Ishikawa (cell line): ENCODE data around the gene ABTB2.

ENCODE experiments used
- CEBPB ChIP-seq: IDR thresholded peaks from 2 replicates; pipeline ENCODE4 v1.6.1; 2012
- CREB1 ChIP-seq: IDR thresholded peaks from 2 replicates; pipeline ENCODE4 v1.6.1; 2012; ENCODE audit warnings: low read depth
- EGR1 ChIP-seq: IDR thresholded peaks from 2 replicates; pipeline ENCODE4 v1.6.1; 2012
- EP300 ChIP-seq: IDR thresholded peaks from 2 replicates; pipeline ENCODE4 v1.6.1; 2012; ENCODE audit warnings: borderline replicate concordance
- FOXM1 ChIP-seq: IDR thresholded peaks from 2 replicates; pipeline ENCODE4 v1.6.1; 2012; ENCODE audit warnings: low read depth, borderline replicate concordance
- NFIC ChIP-seq: IDR thresholded peaks from 2 replicates; pipeline ENCODE4 v1.6.1; 2012
- RAD21 ChIP-seq: IDR thresholded peaks from 2 replicates; pipeline ENCODE4 v1.6.1; 2012; ENCODE audit warnings: low read depth
- TAF1 ChIP-seq: IDR thresholded peaks from 2 replicates; pipeline ENCODE4 v1.6.1; 2012; ENCODE audit warnings: low read depth, mild to moderate bottlenecking
- TCF12 ChIP-seq: IDR thresholded peaks from 2 replicates; pipeline ENCODE4 v1.6.1; 2012; ENCODE audit warnings: low read depth
- TEAD4 ChIP-seq: IDR thresholded peaks from 2 replicates; pipeline ENCODE4 v1.6.1; 2012
- YY1 ChIP-seq: IDR thresholded peaks from 2 replicates; pipeline ENCODE4 v1.6.1; 2012; ENCODE audit warnings: low read depth
- ZBTB7A ChIP-seq: IDR thresholded peaks from 2 replicates; pipeline ENCODE4 v1.6.1; 2012; ENCODE audit warnings: low read depth
- TF ChIP-seq, protein P1 (sequence below): IDR thresholded peaks from 2 replicates; pipeline ENCODE4 v1.6.1; 2012
- TF ChIP-seq, protein P2 (sequence below): IDR thresholded peaks from 2 replicates; pipeline ENCODE4 v1.6.1; 2012
- TF ChIP-seq, protein P3 (sequence below): IDR thresholded peaks from 2 replicates; pipeline ENCODE4 v1.6.1; 2012; ENCODE audit warnings: low read depth, mild to moderate bottlenecking

The ABTB2 gene

DNA sequence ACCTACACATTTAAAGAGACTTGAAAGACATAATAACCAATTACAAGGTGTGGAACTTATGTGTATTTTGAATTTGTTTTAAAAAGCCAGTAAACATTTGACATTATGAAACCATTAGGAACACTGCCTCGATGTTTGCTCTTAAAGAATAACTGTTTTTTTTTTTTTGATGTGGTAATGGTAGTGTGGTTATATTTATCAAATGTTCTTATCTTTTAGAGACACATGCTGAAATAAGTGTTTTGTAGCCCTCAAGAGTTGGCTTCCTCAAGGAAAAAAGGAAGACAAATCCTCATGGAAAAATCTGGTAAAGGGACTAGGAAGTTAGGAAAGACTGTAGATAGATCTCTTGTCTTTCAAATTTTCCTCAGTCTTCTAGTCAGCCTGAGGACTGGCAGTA lies 2.2 kb upstream of the ABTB2 start:
- no peak for TF ChIP-seq RAD21
- no peak for TF ChIP-seq CEBPB
- TF ChIP-seq, protein P1, sequence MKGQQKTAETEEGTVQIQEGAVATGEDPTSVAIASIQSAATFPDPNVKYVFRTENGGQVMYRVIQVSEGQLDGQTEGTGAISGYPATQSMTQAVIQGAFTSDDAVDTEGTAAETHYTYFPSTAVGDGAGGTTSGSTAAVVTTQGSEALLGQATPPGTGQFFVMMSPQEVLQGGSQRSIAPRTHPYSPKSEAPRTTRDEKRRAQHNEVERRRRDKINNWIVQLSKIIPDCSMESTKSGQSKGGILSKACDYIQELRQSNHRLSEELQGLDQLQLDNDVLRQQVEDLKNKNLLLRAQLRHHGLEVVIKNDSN, result no peak
- TF ChIP-seq FOXM1, result no peak
- TF ChIP-seq NFIC, result no peak
- no peak for TF ChIP-seq TCF12
- TF ChIP-seq TEAD4, result no peak
- no peak for TF ChIP-seq EGR1
- TF ChIP-seq CREB1, result no peak
- no peak for TF ChIP-seq EP300
- no peak for TF ChIP-seq ZBTB7A
- no peak for TF ChIP-seq TAF1
- TF ChIP-seq, protein P2, sequence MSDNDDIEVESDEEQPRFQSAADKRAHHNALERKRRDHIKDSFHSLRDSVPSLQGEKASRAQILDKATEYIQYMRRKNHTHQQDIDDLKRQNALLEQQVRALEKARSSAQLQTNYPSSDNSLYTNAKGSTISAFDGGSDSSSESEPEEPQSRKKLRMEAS, result no peak
- TF ChIP-seq YY1, result no peak

- TF ChIP-seq CREB1, result no peak
- no peak for TF ChIP-seq CEBPB
- TF ChIP-seq ZBTB7A, result no peak
- no peak for TF ChIP-seq TCF12
- no peak for TF ChIP-seq EGR1
- TF ChIP-seq EP300, result no peak
- TF ChIP-seq YY1, result no peak
- TF ChIP-seq, protein P3, sequence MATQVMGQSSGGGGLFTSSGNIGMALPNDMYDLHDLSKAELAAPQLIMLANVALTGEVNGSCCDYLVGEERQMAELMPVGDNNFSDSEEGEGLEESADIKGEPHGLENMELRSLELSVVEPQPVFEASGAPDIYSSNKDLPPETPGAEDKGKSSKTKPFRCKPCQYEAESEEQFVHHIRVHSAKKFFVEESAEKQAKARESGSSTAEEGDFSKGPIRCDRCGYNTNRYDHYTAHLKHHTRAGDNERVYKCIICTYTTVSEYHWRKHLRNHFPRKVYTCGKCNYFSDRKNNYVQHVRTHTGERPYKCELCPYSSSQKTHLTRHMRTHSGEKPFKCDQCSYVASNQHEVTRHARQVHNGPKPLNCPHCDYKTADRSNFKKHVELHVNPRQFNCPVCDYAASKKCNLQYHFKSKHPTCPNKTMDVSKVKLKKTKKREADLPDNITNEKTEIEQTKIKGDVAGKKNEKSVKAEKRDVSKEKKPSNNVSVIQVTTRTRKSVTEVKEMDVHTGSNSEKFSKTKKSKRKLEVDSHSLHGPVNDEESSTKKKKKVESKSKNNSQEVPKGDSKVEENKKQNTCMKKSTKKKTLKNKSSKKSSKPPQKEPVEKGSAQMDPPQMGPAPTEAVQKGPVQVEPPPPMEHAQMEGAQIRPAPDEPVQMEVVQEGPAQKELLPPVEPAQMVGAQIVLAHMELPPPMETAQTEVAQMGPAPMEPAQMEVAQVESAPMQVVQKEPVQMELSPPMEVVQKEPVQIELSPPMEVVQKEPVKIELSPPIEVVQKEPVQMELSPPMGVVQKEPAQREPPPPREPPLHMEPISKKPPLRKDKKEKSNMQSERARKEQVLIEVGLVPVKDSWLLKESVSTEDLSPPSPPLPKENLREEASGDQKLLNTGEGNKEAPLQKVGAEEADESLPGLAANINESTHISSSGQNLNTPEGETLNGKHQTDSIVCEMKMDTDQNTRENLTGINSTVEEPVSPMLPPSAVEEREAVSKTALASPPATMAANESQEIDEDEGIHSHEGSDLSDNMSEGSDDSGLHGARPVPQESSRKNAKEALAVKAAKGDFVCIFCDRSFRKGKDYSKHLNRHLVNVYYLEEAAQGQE, result no peak
These were observed 1.7 kb upstream of the ABTB2 start for GRCh38 chr11:34359548-34359891.

DNA sequence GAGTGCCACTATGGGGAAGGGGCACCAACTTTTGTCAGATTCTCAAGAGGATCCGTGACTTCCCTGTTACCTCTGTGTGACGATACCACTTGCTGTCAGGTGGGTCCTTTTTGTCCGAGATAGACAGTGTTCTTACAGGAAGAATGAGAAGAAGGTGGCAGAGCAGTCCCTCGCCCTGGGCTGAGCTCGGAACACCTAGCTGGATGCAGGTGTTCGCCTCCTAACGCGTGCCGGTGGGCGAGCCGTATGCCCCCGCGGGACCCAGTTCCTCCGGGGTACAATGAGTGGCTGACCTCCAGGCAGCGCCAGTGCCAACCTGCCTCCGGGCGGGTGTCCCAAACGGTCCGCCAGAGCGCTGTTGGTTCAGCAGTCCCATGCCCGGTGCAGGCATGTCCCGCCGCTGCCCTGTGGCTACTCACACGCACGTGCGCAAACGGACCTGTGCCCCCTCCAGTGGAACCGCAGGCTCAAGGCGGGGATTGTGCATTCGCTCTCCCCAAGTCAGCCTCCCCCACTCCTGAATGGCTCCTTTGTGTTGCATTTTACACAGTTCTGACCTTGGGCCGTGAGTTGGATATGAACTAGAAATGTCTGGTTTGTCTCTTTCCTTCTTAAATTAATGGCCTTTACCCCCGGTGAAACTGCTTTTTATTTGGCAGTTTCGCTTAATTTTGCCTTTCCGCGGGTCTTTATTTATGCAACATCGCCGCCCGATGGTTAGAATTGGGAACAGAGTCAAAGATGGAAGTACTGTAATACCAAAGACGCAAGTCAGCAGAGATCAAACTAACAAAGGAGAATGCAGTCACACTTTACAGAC lies 1.1 kb upstream of the ABTB2 start:
- TF ChIP-seq FOXM1 (peak; percentile 38; the same call in 1 of the 2 replicates), YY1 (no peak), EGR1 (no peak), EP300 (no peak), TEAD4 (no peak), TAF1 (no peak), ZBTB7A (no peak), NFIC (no peak), CEBPB (no peak), TCF12 (no peak), CREB1 (no peak), RAD21 (peak; percentile 94)
- TF ChIP-seq, protein P3, result no peak
- TF ChIP-seq, protein P2, result peak; percentile 91

GRCh38 chr11:34358258-34358727 lies 483 bp upstream of the ABTB2 start:
- TF ChIP-seq CEBPB (no peak), TEAD4 (0 out of 2 replicates have a peak, but pooled peaks have one; percentile 20), EGR1 (no peak), TCF12 (0 out of 2 replicates have a peak, but pooled peaks have one; percentile 0), YY1 (no peak), TAF1 (0 out of 2 replicates have a peak, but pooled peaks have one; percentile 29), RAD21 (no peak), ZBTB7A (no peak)

DNA sequence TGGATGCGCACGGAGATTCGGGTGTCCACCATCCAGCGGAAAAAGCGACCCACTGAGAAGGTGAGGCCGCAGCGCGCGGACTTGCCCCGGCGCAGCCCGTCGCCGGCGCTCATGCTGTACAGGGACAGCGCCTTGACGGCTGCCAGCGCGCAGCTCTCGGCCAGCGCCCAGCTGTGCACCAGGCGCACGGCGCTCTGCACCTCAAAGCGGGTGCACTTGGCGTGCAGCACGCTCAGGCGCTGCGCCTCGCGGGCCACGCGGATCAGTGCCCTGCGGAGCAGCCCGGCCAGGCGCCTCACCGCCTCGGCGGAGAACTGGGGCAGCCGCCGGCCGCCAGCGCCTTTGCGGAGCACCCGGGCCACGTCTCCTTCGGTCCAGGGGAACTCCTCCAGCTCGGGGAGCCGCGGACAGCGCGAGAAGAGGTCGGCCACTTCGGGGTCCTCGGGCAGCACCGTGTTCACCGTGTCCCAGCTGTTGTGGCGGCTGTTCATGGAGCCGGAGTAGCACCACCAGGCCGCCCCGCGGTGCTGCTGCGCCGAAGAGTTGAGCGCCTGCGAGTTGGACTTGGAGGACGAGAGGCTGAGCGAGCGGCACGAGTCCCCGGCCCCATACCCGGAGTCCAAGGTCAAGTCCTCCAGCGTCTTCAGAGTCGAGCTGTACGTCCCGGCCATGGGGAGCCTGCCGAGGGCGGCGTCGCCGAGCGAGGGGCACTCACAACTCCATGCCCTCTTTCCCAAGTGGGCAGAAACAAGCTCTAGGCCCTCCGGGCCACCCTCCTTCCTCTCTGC lies 703 bp downstream of the ABTB2 start:
- TF ChIP-seq YY1, result 0 out of 2 replicates have a peak, but pooled peaks have one; percentile 8
- no peak for TF ChIP-seq FOXM1
- TF ChIP-seq ZBTB7A, result 0 out of 2 replicates have a peak, but pooled peaks have one; percentile 66
- TF ChIP-seq TEAD4, result no peak
- TF ChIP-seq EGR1, result no peak
- no peak for TF ChIP-seq CREB1
- TF ChIP-seq, protein P3, result no peak
- TF ChIP-seq NFIC, result no peak
- no peak for TF ChIP-seq TAF1
- TF ChIP-seq, protein P2, result peak; percentile 85
- no peak for TF ChIP-seq TCF12
- TF ChIP-seq EP300, result no peak; the same call in 1 of the 2 replicates
- TF ChIP-seq RAD21, result 0 out of 2 replicates have a peak, but pooled peaks have one; percentile 5
- TF ChIP-seq, protein P1, result 0 out of 2 replicates have a peak, but pooled peaks have one; percentile 10
- no peak for TF ChIP-seq CEBPB
